ENCODE results near the gene DUSP11. TPM values are rescaled to one million over a fixed set of nuclear protein-coding genes. Genes with fewer than 3 reads are reported as not detected.

DUSP11 gene
- total and polyA plus RNA-seq, 9 of the 15 experiments (the other 6 are each of a cell fraction or from before 2014, with no cell fraction given): 20.7 to 79.8 (median 29.3) TPM

GRCh38 chr2:73717251-73717606 is 62.7 kb downstream of the DUSP11 start:
- DNase-seq (ENCODE audit: extremely low read depth in 1 of 4, low spot score in 3 of 4): no peak
- intact Hi-C loops (cut with micrococcal nuclease): no loop called here
- H3K4me1 ChIP-seq (replicated peaks in 1 of 2; ENCODE audit: control insufficient read depth in 2 of 2, insufficient read depth in 2 of 2, low read length in 2 of 2): peaks cover 3 to 9% of the 10 kb centered on the region in 2 experiments; a peak in 3 of 5 replicates
- ChIA-PET CTCF (ENCODE audit: low intra/inter-chr PET ratio) (no interaction called here), POLR2A (interaction anchor here (2.1 kb wide), 1 partner anchor 20 kb away, joined by 9 read pairs; the partner anchor contains the start of gene TPRKB)
- no peak overlapping the region for H3K4me3 ChIP-seq
- H3K4me2 ChIP-seq (ENCODE audit: insufficient read depth, low read length): no peak overlapping the region
- no peaks in the 10 kb centered on the region for H3K36me3 ChIP-seq (ENCODE audit: control insufficient read depth, insufficient read depth, low read length)
- ATAC-seq: peak; percentile 73
- no peaks in the 10 kb centered on the region for H3K27me3 ChIP-seq (ENCODE audit: control insufficient read depth in 2 of 2, insufficient read depth in 2 of 2, low read length in 2 of 2)
- no peaks in the 10 kb centered on the region for H4K20me1 ChIP-seq (replicated peaks; ENCODE audit: control insufficient read depth, insufficient read depth, low read length)
- H3K27ac ChIP-seq (ENCODE audit: extremely low read depth, low read depth, low read length): peak overlapping the region; percentile 1; the same call in 1 of the 3 replicates
- no peak overlapping the region for H3K9ac ChIP-seq (ENCODE audit: insufficient read depth in 1 of 2, low read depth in 2 of 2, low read length in 2 of 2)
- H3K9me3 ChIP-seq (replicated peaks; ENCODE audit: control insufficient read depth, insufficient read depth, low read depth, low read length): no peaks in the 10 kb centered on the region
- in situ Hi-C loops (cut with MboI): no loop called here
- no TSS peak for BruUV-seq (replicated peaks)
- H3K9me1 ChIP-seq (ENCODE audit: control insufficient read depth, insufficient read depth, low read length): no peaks in the 10 kb centered on the region
- no peak for FAIRE-seq
- peak overlapping the region; percentile 88 for H2AFZ ChIP-seq (ENCODE audit: low read depth, low read length)
- H3K79me2 ChIP-seq (ENCODE audit: control insufficient read depth, insufficient read depth, low read length): no peaks in the 10 kb centered on the region
- TF ChIP-seq, protein P1, sequence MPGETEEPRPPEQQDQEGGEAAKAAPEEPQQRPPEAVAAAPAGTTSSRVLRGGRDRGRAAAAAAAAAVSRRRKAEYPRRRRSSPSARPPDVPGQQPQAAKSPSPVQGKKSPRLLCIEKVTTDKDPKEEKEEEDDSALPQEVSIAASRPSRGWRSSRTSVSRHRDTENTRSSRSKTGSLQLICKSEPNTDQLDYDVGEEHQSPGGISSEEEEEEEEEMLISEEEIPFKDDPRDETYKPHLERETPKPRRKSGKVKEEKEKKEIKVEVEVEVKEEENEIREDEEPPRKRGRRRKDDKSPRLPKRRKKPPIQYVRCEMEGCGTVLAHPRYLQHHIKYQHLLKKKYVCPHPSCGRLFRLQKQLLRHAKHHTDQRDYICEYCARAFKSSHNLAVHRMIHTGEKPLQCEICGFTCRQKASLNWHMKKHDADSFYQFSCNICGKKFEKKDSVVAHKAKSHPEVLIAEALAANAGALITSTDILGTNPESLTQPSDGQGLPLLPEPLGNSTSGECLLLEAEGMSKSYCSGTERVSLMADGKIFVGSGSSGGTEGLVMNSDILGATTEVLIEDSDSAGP (CRISPR knock-in tag; IDR thresholded peaks at IDR 0.05): no peak
- peak; percentile 34; the same call in 1 of the 2 replicates for TF ChIP-seq PKNOX1 (IDR thresholded peaks at IDR 0.05)
- no peak for TF ChIP-seq ZNF124 (CRISPR knock-in tag; IDR thresholded peaks at IDR 0.05)
- no peak for TF ChIP-seq POLR2AphosphoS5 (IDR thresholded peaks at IDR 0.05; ENCODE audit: control insufficient read depth, insufficient read depth, low read depth, low read length)
- TF ChIP-seq RBBP5 (IDR thresholded peaks at IDR 0.05; ENCODE audit: borderline replicate concordance, insufficient read depth, low read length, poor library complexity, severe bottlenecking): no peak
- TF ChIP-seq ZNF76 (CRISPR knock-in tag; IDR thresholded peaks at IDR 0.05; ENCODE audit: borderline replicate concordance): no peak
- TF ChIP-seq, protein P2, sequence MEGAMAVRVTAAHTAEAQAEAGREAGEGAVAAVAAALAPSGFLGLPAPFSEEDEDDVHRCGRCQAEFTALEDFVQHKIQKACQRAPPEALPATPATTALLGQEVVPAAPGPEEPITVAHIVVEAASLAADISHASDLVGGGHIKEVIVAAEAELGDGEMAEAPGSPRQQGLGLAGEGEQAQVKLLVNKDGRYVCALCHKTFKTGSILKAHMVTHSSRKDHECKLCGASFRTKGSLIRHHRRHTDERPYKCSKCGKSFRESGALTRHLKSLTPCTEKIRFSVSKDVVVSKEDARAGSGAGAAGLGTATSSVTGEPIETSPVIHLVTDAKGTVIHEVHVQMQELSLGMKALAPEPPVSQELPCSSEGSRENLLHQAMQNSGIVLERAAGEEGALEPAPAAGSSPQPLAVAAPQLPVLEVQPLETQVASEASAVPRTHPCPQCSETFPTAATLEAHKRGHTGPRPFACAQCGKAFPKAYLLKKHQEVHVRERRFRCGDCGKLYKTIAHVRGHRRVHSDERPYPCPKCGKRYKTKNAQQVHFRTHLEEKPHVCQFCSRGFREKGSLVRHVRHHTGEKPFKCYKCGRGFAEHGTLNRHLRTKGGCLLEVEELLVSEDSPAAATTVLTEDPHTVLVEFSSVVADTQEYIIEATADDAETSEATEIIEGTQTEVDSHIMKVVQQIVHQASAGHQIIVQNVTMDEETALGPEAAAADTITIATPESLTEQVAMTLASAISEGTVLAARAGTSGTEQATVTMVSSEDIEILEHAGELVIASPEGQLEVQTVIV (CRISPR knock-in tag; IDR thresholded peaks at IDR 0.05; ENCODE audit: borderline replicate concordance): no peak
- TF ChIP-seq RBM17 (IDR thresholded peaks at IDR 0.05; ENCODE audit: borderline replicate concordance, low read depth, low read length): no peak
- TF ChIP-seq, protein P3, sequence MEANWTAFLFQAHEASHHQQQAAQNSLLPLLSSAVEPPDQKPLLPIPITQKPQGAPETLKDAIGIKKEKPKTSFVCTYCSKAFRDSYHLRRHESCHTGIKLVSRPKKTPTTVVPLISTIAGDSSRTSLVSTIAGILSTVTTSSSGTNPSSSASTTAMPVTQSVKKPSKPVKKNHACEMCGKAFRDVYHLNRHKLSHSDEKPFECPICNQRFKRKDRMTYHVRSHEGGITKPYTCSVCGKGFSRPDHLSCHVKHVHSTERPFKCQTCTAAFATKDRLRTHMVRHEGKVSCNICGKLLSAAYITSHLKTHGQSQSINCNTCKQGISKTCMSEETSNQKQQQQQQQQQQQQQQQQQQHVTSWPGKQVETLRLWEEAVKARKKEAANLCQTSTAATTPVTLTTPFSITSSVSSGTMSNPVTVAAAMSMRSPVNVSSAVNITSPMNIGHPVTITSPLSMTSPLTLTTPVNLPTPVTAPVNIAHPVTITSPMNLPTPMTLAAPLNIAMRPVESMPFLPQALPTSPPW (CRISPR knock-in tag; IDR thresholded peaks at IDR 0.05): 0 out of 2 replicates have a peak, but pooled peaks have one; percentile 5
- TF ChIP-seq CEBPZ (IDR thresholded peaks at IDR 0.05; ENCODE audit: borderline replicate concordance, low read depth, low read length): no peak
- no peak for TF ChIP-seq FOXM1 (IDR thresholded peaks at IDR 0.05; ENCODE audit: low read depth)
- TF ChIP-seq FOXM1 (CRISPR knock-in tag; IDR thresholded peaks at IDR 0.05; ENCODE audit: low read depth): no peak
